ENCODE results near the gene ZNF319. TPM values are rescaled to one million over a fixed set of nuclear protein-coding genes. Genes with fewer than 3 reads are reported as not detected.
A peak's percentile ranks its signal among the peaks of the same experiment; 100 is the strongest.

Gene ZNF319
- total RNA-seq, 1 donor: 4.3 TPM

GRCh38 chr16:58025351-58026138 lies 25.1 kb upstream of the ZNF319 start, which contains the start of gene MMP15:
MMP15 (plus strand) TSS chr16:58025754; CDS start chr16:58026351, 597 bp downstream.
- DNase-seq (ENCODE audit: insufficient read length, low spot score, missing footprints): peak; percentile 96
- TF ChIP-seq, protein P1, sequence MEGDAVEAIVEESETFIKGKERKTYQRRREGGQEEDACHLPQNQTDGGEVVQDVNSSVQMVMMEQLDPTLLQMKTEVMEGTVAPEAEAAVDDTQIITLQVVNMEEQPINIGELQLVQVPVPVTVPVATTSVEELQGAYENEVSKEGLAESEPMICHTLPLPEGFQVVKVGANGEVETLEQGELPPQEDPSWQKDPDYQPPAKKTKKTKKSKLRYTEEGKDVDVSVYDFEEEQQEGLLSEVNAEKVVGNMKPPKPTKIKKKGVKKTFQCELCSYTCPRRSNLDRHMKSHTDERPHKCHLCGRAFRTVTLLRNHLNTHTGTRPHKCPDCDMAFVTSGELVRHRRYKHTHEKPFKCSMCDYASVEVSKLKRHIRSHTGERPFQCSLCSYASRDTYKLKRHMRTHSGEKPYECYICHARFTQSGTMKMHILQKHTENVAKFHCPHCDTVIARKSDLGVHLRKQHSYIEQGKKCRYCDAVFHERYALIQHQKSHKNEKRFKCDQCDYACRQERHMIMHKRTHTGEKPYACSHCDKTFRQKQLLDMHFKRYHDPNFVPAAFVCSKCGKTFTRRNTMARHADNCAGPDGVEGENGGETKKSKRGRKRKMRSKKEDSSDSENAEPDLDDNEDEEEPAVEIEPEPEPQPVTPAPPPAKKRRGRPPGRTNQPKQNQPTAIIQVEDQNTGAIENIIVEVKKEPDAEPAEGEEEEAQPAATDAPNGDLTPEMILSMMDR (IDR thresholded peaks at IDR 0.05; ENCODE audit: extremely low read depth, low read depth, low read length): no peak

GRCh38 chr16:58024486-58025350 lies 24.2 kb upstream of the ZNF319 start:
- Histone ChIP-seq H3K36me3 (ENCODE audit: insufficient read depth, low read length) (no peaks in the 10 kb centered on the region), H3K4me2 (ENCODE audit: insufficient read depth, low read length) (peak overlapping the region; percentile 81), H4K20me1 (ENCODE audit: insufficient read depth, low read length) (peaks cover 8% of the 10 kb centered on the region), H3K79me2 (ENCODE audit: insufficient read depth, low read length) (no peaks in the 10 kb centered on the region), H2AFZ (ENCODE audit: low read length) (peak overlapping the region; percentile 78), H3K9me3 (ENCODE audit: low read depth, low read length) (no peaks in the 10 kb centered on the region), H3K4me3 (ENCODE audit: insufficient read depth, low read length) (peak overlapping the region; percentile 68), H3K4me1 (ENCODE audit: insufficient read depth, low read length) (peaks cover 22% of the 10 kb centered on the region), H3K27ac (ENCODE audit: low read depth, low read length) (no peak overlapping the region), H3K27me3 (ENCODE audit: insufficient read depth, low read length) (peaks cover 55% of the 10 kb centered on the region)
- peak; percentile 90 for DNase-seq (ENCODE audit: insufficient read length, low spot score, missing footprints)
- TF ChIP-seq, protein P1 (IDR thresholded peaks at IDR 0.05; ENCODE audit: extremely low read depth, low read depth, low read length): no peak

More at GRCh38 chr16:58025351-58026138, 25.1 kb upstream of the ZNF319 start, which contains the start of gene MMP15:
- no peaks in the 10 kb centered on the region for H3K79me2 ChIP-seq (ENCODE audit: insufficient read depth, low read length)
- H3K36me3 ChIP-seq (ENCODE audit: insufficient read depth, low read length): no peaks in the 10 kb centered on the region
- H2AFZ ChIP-seq (ENCODE audit: low read length): peak within 1 kb of the TSS; percentile 78
- H3K4me3 ChIP-seq (ENCODE audit: insufficient read depth, low read length): peak within 1 kb of the TSS; percentile 68
- peaks cover 8% of the 10 kb centered on the region for H4K20me1 ChIP-seq (ENCODE audit: insufficient read depth, low read length)
- peaks cover 55% of the 10 kb centered on the region for H3K27me3 ChIP-seq (ENCODE audit: insufficient read depth, low read length)
- H3K4me2 ChIP-seq (ENCODE audit: insufficient read depth, low read length): peak within 1 kb of the TSS; percentile 81
- peaks cover 22% of the 10 kb centered on the region for H3K4me1 ChIP-seq (ENCODE audit: insufficient read depth, low read length)
- no peaks in the 10 kb centered on the region for H3K9me3 ChIP-seq (ENCODE audit: low read depth, low read length)
- no peak within 1 kb of the TSS for H3K27ac ChIP-seq (ENCODE audit: low read depth, low read length)

GRCh38 chr16:58022601-58023371 lies 22.3 kb upstream of the ZNF319 start:
- Histone ChIP-seq H3K4me2 (ENCODE audit: insufficient read depth, low read length) (peak overlapping the region; percentile 63), H3K36me3 (ENCODE audit: insufficient read depth, low read length) (no peaks in the 10 kb centered on the region), H3K4me1 (ENCODE audit: insufficient read depth, low read length) (peaks cover 22% of the 10 kb centered on the region), H3K9me3 (ENCODE audit: low read depth, low read length) (no peaks in the 10 kb centered on the region), H3K27me3 (ENCODE audit: insufficient read depth, low read length) (peaks cover 36% of the 10 kb centered on the region), H3K27ac (ENCODE audit: low read depth, low read length) (no peak overlapping the region), H4K20me1 (ENCODE audit: insufficient read depth, low read length) (peaks cover 8% of the 10 kb centered on the region), H2AFZ (ENCODE audit: low read length) (peak overlapping the region; percentile 57), H3K79me2 (ENCODE audit: insufficient read depth, low read length) (no peaks in the 10 kb centered on the region), H3K4me3 (ENCODE audit: insufficient read depth, low read length) (peak overlapping the region; percentile 24)
- TF ChIP-seq, protein P1 (IDR thresholded peaks at IDR 0.05; ENCODE audit: extremely low read depth, low read depth, low read length): no peak
- DNase-seq (ENCODE audit: insufficient read length, low spot score, missing footprints): peak; percentile 99
